Measurements from ENCODE around the gene ARHGEF26.
"Not testable (repeated sequence)": the region's sequence is repeated elsewhere in the genome, so short reads cannot be mapped to it uniquely, and the experiment has no call there.

ARHGEF26 gene

GRCh38 chr3:154085799-154086198 lies 35.4 kb upstream of the ARHGEF26 start:
- DNase-seq (ENCODE audit: low spot score) (no peak), ATAC-seq (ENCODE audit: low read depth) (no peak)
- H3K4me3 ChIP-seq (ENCODE audit: severe bottlenecking): no peak overlapping the region

GRCh38 chr3:154086286-154086685 lies 34.9 kb upstream of the ARHGEF26 start:
- H3K9me3 ChIP-seq (ENCODE audit: severe bottlenecking): no peaks in the 10 kb centered on the region
- H3K4me3 ChIP-seq (ENCODE audit: severe bottlenecking): no peak overlapping the region
- no peaks in the 10 kb centered on the region for H3K27me3 ChIP-seq (ENCODE audit: insufficient read depth, poor library complexity, severe bottlenecking)
- H3K4me1 ChIP-seq (ENCODE audit: insufficient read depth, poor library complexity, severe bottlenecking): no peaks in the 10 kb centered on the region
- H3K27ac ChIP-seq (ENCODE audit: poor library complexity, severe bottlenecking): no peak overlapping the region
- no peaks in the 10 kb centered on the region for H3K36me3 ChIP-seq (ENCODE audit: low read depth)
- TF ChIP-seq, protein P1, sequence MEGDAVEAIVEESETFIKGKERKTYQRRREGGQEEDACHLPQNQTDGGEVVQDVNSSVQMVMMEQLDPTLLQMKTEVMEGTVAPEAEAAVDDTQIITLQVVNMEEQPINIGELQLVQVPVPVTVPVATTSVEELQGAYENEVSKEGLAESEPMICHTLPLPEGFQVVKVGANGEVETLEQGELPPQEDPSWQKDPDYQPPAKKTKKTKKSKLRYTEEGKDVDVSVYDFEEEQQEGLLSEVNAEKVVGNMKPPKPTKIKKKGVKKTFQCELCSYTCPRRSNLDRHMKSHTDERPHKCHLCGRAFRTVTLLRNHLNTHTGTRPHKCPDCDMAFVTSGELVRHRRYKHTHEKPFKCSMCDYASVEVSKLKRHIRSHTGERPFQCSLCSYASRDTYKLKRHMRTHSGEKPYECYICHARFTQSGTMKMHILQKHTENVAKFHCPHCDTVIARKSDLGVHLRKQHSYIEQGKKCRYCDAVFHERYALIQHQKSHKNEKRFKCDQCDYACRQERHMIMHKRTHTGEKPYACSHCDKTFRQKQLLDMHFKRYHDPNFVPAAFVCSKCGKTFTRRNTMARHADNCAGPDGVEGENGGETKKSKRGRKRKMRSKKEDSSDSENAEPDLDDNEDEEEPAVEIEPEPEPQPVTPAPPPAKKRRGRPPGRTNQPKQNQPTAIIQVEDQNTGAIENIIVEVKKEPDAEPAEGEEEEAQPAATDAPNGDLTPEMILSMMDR (IDR thresholded peaks at IDR 0.05; ENCODE audit: poor library complexity, severe bottlenecking): no peak
- ATAC-seq (ENCODE audit: low read depth) (no peak), DNase-seq (ENCODE audit: low spot score) (no peak)

More at GRCh38 chr3:154085799-154086198, 35.4 kb upstream of the ARHGEF26 start:
- no peaks in the 10 kb centered on the region for H3K9me3 ChIP-seq (ENCODE audit: severe bottlenecking)
- no peaks in the 10 kb centered on the region for H3K36me3 ChIP-seq (ENCODE audit: low read depth)
- TF ChIP-seq, protein P1 (IDR thresholded peaks at IDR 0.05; ENCODE audit: poor library complexity, severe bottlenecking): no peak
- no peaks in the 10 kb centered on the region for H3K27me3 ChIP-seq (ENCODE audit: insufficient read depth, poor library complexity, severe bottlenecking)
- no peak overlapping the region for H3K27ac ChIP-seq (ENCODE audit: poor library complexity, severe bottlenecking)
- H3K4me1 ChIP-seq (ENCODE audit: insufficient read depth, poor library complexity, severe bottlenecking): no peaks in the 10 kb centered on the region

DNA sequence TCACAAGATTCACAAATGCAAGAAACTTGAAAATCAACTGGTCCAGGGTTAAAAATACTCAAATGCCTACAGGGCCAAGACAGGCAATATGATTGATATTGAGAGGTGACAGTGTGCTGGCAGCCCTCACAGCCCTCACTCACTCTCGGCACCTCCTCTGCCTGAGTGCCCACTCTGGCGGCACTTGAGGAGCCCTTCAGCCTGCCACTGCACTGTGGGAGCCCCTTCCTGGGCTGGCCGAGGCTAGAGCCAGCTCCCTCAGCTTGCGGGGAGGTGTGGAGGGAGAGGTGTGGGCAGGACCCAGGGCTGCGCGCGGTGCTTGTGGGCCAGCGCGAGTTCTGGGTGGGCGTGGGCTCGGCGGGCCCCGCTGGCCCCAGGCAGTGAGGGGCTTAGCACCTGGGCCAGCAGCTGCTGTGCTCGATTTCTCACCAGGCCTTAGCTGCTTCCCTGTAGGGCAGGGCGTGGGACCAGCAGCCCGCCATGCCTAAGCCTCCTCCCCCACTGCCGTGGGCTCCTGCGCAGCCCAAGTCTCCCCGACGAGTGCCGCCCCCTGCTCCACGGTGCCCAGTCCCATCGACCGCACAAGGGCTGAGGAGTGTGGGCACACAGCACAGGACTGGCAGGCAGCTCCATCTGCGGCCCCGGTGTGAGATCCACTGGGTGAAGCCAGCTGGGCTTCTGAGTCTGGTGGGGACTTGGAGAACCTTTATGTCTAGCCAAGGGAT lies 33.3 kb upstream of the ARHGEF26 start:
- H3K27me3 ChIP-seq (ENCODE audit: insufficient read depth, poor library complexity, severe bottlenecking); H3K27ac ChIP-seq (ENCODE audit: poor library complexity, severe bottlenecking); ATAC-seq (ENCODE audit: low read depth); H3K9me3 ChIP-seq (ENCODE audit: severe bottlenecking); DNase-seq (ENCODE audit: low spot score); H3K36me3 ChIP-seq (ENCODE audit: low read depth); H3K4me1 ChIP-seq (ENCODE audit: insufficient read depth, poor library complexity, severe bottlenecking); H3K4me3 ChIP-seq (ENCODE audit: severe bottlenecking): not testable (repeated sequence)

DNA sequence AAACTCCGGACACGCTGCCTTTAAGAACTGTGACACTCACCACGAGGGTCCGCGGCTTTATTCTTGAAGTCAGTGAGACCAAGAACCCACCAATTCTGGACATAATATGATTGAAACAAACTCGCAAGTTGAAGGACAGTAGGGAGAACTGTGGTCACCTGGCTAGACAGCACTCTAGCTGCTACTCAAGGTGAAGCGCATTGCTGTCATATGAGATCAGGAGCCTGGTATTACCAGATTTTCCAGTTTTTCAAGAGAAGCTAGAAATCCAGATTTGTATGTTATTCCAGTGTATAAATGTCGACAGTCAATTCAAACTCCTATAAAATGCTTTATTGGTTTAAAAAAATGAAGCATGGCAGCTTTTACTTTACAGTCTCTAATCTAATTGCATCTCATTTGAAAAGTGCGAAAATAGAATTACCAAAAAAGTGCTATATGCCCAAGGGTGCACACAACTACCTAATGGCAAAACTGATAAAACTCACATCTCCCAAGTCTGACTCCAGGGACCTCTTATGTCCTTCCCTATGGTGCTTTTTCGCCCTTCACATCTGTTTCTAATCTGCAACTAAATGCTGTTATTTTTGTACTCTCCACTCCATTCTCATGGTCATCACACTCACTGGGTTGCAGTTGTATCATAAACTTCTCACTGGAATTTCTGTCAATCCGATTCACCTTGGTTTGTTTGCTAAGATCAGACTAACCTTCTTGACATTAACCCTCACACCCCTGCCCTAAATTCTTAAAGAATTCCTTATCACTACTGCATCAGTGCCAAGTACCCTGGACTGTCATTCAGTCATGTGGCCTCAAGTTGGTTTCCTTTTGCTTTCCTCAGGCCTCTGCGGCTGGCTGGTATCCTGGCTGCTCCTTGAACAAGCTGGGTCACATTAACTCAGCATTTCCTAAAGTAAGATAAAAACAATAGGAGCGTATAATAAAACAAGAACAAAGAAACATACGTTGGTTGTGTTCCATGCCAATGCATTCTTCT lies 31.5 kb upstream of the ARHGEF26 start:
- TF ChIP-seq, protein P1 (IDR thresholded peaks at IDR 0.05; ENCODE audit: poor library complexity, severe bottlenecking): no peak
- DNase-seq (ENCODE audit: low spot score): no peak
- H3K4me3 ChIP-seq (ENCODE audit: severe bottlenecking): no peak overlapping the region

DNA sequence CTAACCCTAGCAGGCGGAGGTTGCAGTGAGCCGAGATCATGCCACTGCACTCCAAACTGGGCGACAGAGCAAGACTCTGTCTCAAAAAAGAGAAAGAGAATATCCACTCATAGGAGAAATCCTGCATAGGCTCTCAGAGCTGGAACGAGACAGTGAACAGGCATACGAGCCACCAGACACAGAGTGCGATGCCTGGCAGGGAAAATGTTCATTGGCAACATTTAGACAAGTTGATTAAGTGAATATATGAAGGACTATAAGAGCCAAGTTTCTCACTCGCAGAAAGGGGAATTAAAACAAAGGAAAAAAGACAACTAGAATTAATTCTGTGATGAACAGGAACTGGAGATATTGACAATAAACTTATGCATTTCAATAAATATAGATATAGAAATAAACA lies 27.1 kb upstream of the ARHGEF26 start:
- TF ChIP-seq, protein P1 (IDR thresholded peaks at IDR 0.05; ENCODE audit: poor library complexity, severe bottlenecking): no peak
- ATAC-seq (ENCODE audit: low read depth) (no peak), DNase-seq (ENCODE audit: low spot score) (no peak)
- Histone ChIP-seq H3K4me3 (ENCODE audit: severe bottlenecking) (no peak overlapping the region), H3K36me3 (ENCODE audit: low read depth) (no peaks in the 10 kb centered on the region), H3K27ac (ENCODE audit: poor library complexity, severe bottlenecking) (no peak overlapping the region), H3K27me3 (ENCODE audit: insufficient read depth, poor library complexity, severe bottlenecking) (no peaks in the 10 kb centered on the region), H3K4me1 (ENCODE audit: insufficient read depth, poor library complexity, severe bottlenecking) (no peaks in the 10 kb centered on the region), H3K9me3 (ENCODE audit: severe bottlenecking) (no peaks in the 10 kb centered on the region)

More for the DNA sequence above, 31.5 kb upstream of the ARHGEF26 start:
- Histone ChIP-seq H3K4me1 (ENCODE audit: insufficient read depth, poor library complexity, severe bottlenecking) (no peaks in the 10 kb centered on the region), H3K9me3 (ENCODE audit: severe bottlenecking) (no peaks in the 10 kb centered on the region), H3K27ac (ENCODE audit: poor library complexity, severe bottlenecking) (no peak overlapping the region), H3K36me3 (ENCODE audit: low read depth) (no peaks in the 10 kb centered on the region), H3K27me3 (ENCODE audit: insufficient read depth, poor library complexity, severe bottlenecking) (no peaks in the 10 kb centered on the region)
- no peak for ATAC-seq (ENCODE audit: low read depth)
